ENCODE measurements around the gene CFAP61.

CFAP61 gene

GRCh38 chr20:20220134-20220533 lies 167.8 kb downstream of the CFAP61 start:
- TF ChIP-seq CTCF (IDR thresholded peaks at IDR 0.05; ENCODE audit: low read depth, low read length): no peak
- DNase-seq (ENCODE audit: extremely low read depth, low read depth): no peak

- DNase-seq (ENCODE audit: extremely low read depth, low read depth): no peak
- TF ChIP-seq CTCF (IDR thresholded peaks at IDR 0.05; ENCODE audit: low read depth, low read length): no peak
Measured at GRCh38 chr20:20223981-20224380, 171.6 kb downstream of the CFAP61 start.

GRCh38 chr20:20224806-20225205 lies 172.5 kb downstream of the CFAP61 start:
- DNase-seq (ENCODE audit: extremely low read depth, low read depth): no peak
- no peak for TF ChIP-seq CTCF (IDR thresholded peaks at IDR 0.05; ENCODE audit: low read depth, low read length)

GRCh38 chr20:20225325-20226043 lies 173.2 kb downstream of the CFAP61 start:
- DNase-seq (ENCODE audit: extremely low read depth, low read depth): no peak
- TF ChIP-seq CTCF (IDR thresholded peaks at IDR 0.05; ENCODE audit: low read depth, low read length): no peak

- no peak for DNase-seq (ENCODE audit: extremely low read depth, low read depth)
- TF ChIP-seq CTCF (IDR thresholded peaks at IDR 0.05; ENCODE audit: low read depth, low read length): no peak
Measured at GRCh38 chr20:20226554-20226953, 174.2 kb downstream of the CFAP61 start.

- no peak for DNase-seq (ENCODE audit: extremely low read depth, low read depth)
- TF ChIP-seq CTCF (IDR thresholded peaks at IDR 0.05; ENCODE audit: low read depth, low read length): no peak
Measured at GRCh38 chr20:20227013-20227571, 174.8 kb downstream of the CFAP61 start.

GRCh38 chr20:20228351-20228750 lies 176.0 kb downstream of the CFAP61 start:
- TF ChIP-seq CTCF (IDR thresholded peaks at IDR 0.05; ENCODE audit: low read depth, low read length): no peak
- DNase-seq (ENCODE audit: extremely low read depth, low read depth): no peak
